ENCODE results near the gene CCDC107.

- TF ChIP-seq POLR2A (IDR thresholded peaks at IDR 0.05; ENCODE audit: low read depth, low read length) (no peak), TAF1 (IDR thresholded peaks at IDR 0.05; ENCODE audit: low read depth, low read length) (no peak), POLR2AphosphoS5 (IDR thresholded peaks at IDR 0.05; ENCODE audit: low read depth, low read length) (no peak), POU2F2 (IDR thresholded peaks at IDR 0.05; ENCODE audit: low read depth, low read length) (no peak), SPI1 (IDR thresholded peaks at IDR 0.05; ENCODE audit: low read depth, low read length) (no peak)
Measured at GRCh38 chr9:35651956-35652828, 5.9 kb upstream of the CCDC107 start.

All from GM12891 (cell line).